HG03342 (cell line): Measurements from ENCODE around the gene PDCL2.
"Not testable (repeated sequence)": the region's sequence is repeated elsewhere in the genome, so short reads cannot be mapped to it uniquely, and the experiment has no call there.

Experiments used
- ATAC-seq: cut with Tn5 transposase; IDR thresholded peaks from one replicate; pipeline ENCODE4 v1.9.1; 2021; ENCODE audit warnings: mild to moderate bottlenecking, moderate library complexity; ENCODE audit not compliant: unreplicated experiment

Gene PDCL2, protein sequence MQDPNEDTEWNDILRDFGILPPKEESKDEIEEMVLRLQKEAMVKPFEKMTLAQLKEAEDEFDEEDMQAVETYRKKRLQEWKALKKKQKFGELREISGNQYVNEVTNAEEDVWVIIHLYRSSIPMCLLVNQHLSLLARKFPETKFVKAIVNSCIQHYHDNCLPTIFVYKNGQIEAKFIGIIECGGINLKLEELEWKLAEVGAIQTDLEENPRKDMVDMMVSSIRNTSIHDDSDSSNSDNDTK

DNA sequence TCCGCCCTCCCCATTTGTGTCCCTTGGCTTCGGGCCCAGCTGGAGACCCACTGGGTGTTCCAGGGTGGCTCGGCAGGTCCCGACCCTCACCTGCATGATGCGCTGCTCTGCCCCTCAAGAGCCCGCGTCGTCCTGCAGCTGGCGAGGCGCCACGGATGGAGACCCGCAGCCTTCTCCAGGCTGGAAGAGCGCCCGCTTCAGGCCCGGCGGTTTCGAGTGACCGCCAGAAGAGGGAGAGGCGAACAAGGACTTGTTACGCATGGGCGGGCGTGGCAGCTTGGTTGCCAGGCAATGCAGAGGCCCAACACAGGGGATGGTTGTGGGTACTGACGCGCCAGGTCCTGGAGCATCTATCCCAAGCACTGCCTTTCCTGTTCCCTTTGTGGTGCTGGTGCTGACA lies at the start of gene PDCL2:
Gene PDCL2 (minus strand): TSS at position 232 of the 400 bp plus-strand sequence. CDS start 136 bp downstream, at position 96.
- ATAC-seq = no peak

DNA sequence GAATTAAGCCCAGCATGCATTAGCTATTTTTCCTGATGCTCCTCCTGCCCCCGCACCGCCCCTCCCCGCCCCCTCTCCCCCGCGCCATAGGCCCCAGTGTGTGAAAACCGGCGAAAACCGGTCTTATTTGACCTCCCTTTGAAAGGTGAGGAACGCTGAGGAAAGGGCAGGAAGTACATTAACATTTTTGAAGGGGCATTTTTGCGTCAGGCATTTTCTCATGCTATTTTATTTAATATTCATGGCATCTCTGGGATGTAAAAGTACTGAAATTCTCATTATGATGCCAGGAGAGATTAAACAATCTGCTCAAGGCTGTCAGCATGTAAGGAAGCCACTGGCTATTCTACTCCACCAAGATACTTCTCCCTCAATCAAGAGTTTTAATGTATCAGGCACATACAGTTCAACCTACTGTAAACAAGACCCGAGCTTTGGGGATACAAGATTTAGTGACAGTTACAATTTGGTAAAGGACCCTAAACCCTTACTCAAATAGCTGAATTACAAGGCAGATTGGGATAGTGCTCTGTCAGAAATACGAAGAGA lies 45.3 kb upstream of the PDCL2 start:
- no peak for ATAC-seq

DNA sequence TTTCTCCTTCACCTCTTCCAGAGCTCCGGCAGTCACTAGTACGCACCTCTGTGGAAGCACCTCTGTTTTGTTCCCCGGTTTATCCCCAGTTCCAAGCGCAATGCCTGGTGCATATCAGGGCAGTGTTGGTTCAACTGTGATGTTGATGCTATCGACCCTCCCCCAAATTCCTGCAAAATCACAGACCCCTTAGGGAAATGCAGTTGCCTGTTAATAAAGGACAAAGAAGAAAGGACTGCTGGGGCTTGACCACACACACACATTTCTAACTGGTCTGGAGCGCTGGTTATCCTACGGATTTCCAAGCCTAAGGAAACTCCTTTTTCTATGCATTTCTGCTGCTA lies 44.6 kb upstream of the PDCL2 start:
- ATAC-seq = no peak

DNA sequence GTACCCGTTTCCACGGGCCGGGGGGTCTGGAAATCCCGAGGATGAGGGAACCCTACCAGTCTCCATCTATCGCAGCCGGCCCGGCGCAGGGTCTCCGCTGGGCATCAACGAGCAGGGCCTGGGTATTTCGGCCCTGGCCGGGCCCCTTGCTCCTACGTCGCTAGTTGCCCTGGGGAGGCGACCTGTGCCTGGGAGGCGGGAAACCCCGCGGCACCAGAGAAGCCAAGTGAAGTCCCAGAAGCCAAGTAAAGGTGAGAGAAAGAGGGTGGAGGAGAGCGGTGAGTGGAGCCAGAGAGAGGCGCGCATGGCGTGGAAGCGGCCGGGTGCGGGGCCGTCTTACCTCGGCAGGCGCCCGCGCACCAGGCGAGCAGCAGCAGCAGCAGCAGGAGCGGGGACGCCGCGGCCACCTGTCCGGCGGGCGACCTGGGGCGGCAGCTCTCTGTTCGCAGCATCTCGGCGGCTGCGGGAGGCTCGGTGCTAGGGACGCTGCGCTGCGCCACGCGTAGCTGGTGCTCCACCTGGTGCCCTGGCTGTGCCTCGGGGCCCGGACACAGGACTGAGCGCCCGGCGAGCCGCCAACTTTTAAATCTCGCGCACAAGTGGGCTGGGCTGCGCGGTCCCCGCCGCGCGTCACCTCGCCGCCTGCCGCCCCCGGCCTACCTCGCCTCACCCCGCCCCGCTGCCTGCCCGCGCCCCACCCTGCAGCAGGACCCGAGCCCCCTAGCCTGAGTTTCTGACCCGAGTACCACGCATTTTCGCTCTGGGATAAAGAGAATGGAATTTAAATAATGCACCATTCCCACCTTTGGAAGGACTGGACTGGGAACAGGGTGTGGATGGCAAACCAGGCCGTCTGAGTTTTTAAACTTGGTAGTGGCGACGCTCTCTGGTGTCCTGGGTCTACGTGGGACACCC lies 44.0 kb upstream of the PDCL2 start, which contains the start of gene NMU:
Gene NMU (minus strand): TSS at position 558 of the 915 bp plus-strand sequence. CDS start 106 bp downstream, at position 452.
- ATAC-seq = peak; percentile 68

DNA sequence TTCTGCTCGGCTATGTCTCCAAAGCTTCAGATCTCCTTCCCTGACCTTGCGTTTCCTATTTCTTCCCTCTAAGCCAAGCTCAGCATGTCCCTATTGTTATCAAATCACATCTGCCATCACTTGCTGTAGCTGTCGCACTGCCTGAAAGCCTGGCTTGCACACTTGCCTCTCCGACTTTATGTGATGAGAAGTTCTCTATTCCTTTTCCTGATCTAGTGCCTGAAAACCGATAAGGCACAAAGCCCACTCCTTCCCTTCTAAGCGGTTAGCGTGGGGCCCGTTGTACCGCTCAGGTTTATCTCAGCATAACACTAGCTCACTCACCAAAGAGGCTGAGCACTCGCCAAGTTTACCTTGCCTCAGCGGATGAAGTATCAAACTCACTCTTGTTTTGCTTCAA lies 43.2 kb upstream of the PDCL2 start:
- ATAC-seq = no peak

DNA sequence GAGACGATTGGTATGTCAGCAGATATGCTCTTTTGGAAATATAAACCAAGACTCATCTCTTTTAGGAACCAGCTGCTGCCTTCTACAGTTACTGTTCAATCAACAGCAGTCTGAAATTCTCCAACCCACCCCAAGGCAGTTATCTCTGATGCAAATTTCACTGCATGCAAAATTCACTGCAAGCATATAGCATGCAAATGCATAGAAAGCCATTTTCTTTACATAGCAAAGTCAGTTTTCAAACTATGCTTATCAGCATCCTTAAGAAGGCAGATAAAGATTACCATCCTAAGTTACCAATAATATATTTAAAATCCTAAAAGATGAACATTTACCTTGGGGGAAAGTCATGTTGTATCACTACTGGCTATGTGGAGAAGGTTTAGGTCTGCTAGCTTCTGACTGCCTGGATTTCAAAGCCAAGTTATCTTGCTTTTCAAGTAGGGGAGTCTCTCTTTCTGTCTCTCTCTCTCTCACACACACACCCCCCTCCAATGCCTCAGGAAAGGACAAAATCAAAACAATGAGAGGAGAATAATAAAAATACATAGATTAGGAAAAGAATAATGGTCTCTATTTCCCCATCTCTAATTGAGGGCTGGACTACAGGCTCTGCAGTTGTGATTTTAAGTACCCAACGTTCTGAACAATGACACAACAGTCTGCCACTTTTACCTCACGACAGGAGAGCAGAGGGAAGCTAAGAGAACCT lies 42.5 kb upstream of the PDCL2 start:
- no peak for ATAC-seq

DNA sequence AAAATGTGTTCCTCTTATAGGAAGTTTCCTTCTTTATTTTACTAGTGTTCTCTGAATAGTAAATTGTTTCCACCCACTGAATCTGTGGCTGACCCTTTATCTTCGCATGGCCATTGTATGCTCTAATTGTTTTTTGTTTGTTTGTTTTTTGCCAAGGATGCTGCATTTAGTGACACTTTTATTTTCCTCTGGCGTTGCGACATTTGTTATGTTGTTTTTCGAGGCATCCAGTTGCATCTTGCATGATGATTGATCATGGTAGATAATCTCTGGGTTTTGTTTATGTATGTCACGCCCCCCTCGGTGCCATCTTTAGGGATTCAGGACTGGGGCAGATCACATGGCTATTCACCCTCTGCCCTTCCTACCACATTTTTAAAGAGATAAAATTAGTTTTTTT lies 41.9 kb upstream of the PDCL2 start:
- no peak for ATAC-seq

DNA sequence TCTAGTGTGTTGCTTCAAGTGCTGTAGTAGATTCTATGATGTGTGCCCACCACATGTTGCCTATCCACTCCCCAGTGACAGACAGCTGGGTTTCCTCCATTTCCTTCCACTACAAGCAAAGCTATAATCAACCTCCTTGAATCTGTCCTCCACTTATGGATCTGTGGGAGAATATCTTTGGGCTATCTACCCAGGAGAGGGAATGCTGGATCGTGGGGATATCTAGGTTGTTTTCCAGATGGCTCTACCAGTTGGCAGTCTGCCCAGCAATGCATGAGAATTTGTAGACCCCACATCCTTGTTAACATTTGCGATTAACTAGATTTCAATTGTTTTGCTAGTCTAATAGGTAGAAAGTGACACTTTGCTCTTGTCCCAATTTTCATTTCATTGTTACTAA lies 33.8 kb upstream of the PDCL2 start:
- ATAC-seq = no peak

DNA sequence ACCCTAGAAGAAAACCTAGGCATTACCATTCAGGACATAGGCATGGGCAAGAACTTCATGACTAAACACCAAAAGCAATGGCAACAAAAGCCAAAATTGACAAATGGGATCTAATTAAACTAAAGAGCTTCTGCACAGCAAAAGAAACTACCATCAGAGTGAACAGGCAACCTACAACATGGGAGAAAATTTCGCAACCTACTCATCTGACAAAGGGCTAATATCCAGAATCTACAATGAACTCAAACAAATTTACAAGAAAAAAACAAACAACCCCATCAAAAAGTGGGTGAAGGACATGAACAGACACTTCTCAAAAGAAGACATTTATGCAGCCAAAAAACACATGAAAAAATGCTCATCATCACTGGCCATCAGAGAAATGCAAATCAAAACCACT lies 32.0 kb upstream of the PDCL2 start:
- ATAC-seq = not testable (repeated sequence)

DNA sequence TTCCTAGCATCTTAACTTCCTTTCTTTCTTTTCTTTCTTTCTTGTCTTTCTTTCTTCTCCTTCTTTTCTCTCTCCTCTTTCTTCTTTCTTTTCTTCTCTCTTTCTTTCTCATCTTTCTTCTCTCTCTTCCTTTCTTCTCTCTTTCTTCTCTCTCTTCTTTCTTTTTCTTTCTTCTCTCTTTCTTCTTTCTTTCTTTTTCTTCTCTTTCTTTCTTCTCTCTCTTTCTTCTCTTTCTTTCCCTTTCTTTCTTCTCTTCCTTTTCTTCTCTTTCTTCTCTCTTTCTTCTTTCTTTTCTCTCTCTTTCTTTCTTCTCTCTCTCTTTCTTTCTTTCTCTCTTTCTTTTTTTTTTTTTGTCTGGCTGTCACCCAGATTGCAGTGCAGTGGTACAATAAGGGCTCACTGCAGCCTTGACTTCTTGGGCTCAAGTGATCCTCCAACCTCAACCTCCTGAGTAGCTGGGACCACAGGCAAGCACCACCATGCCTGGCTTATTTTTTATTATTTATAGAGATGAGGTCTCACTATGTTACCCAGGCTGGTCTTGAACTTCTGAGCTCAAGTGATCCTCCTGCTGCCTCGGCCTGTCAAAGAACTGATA lies 26.6 kb upstream of the PDCL2 start:
- no peak for ATAC-seq

DNA sequence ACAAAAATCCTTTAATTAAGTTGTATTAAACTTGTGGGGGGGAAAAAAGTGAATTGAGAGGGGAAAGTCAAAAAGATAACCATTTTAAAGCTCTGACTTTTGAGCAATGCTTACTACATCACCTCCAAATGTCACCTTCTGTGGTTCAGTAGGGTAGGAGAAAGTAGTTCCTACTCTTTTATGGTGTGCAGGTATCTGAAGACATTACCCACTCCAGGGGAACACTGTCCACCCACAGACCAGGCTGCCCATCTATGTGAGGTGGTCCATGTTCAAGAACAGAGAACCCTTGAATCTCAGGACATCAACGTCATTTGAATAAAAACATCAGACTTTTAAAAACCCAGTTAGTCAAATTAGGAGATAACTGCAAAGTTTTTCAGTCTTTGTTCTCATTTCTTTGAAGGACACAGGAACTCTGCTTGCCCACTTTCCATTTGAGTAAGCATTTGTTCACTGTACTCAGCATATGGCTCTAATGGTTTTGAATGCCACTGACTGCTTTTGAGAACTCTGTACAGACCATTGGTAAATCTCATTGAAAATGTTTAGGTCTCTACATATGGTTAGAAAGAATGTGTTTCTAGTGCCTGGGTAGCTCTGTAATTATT lies 25.6 kb upstream of the PDCL2 start:
- ATAC-seq = peak; percentile 85

DNA sequence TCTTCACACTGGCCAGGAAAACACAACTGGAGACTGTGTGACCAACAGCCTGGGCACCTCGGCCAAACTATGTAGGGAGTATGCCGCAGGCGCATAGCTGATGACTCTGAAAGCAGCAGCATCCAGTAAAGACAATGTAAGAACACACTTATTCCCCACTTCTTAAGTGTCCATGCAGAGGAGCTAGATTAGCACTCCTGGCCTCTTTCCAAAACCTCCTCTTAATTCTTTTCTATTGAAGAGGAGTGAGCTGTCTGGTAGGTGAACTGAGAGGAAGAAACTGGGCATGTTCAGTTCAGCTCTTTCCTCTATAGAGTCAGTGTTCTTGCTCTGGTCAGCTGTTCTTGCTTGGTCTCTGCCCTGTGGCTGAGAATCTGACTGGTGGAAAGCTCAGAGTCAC lies 23.0 kb upstream of the PDCL2 start:
- ATAC-seq = no peak

DNA sequence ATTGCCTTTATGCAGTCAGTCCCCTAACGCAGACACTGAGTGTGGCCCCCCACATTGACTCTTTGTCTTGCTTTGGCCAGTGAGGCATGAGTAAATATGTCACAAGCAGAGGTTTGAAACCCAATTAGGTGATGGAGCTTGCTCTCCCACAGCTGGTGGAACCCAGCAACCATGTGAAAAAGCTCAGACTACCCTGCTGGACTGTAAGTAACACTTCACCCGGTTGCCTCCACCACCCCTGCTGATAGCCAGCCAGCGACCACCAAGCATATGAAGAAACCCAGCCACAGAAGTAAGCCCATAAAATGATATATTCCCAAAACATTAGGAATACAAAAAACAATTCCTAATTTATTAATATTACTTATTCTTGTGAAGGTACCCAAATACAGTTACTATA lies 21.6 kb upstream of the PDCL2 start:
- no peak for ATAC-seq

DNA sequence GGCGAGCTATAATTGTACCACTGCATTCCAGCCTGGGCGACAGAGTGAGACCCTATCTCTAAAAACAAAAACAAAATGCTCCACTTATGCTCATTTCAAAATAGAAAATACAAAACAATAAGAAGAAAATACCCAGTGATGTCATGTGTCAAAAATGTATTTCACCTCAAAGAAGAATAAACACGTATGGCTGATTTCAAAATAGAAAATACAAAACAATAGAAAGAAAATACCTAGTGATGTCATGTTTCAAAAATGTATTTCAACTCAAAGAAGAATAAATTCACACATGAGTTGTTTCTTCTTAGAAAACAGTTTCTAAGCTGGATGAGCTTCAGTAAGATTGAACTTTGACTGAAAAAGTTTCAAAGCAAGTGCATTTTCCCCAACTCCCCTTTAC lies 20.3 kb upstream of the PDCL2 start:
- no peak for ATAC-seq

DNA sequence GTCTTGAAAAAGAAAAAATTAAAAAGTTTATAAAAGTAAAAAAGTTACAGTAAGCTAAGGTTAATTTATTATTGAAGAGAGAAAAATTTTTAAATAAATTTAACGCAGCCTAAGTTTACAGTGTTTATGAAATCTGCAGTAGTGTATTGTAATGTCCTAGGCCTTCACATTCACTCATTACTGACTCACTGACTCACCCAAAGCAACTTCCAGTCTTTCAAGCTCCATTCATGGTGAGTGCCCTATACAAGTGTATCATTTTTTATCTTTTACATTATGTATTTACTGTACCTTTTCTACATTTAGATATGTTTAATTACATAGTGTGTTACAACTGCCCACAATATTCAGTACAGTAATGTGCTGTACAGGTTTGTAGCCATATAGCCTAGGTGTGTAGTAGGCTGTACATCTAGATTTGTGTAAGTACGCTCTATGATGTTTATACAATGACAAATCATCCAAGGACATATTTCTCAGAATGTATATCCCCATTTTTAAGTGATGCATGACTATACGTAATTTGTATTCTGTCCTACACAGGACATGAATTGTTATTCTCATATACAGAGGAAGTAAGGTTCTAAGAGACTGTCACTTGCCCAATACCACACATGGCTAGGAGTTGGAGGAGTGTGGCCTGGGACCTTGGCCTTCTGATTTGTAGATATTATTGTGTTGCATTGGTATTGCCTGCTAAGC lies 19.5 kb upstream of the PDCL2 start:
- no peak for ATAC-seq

DNA sequence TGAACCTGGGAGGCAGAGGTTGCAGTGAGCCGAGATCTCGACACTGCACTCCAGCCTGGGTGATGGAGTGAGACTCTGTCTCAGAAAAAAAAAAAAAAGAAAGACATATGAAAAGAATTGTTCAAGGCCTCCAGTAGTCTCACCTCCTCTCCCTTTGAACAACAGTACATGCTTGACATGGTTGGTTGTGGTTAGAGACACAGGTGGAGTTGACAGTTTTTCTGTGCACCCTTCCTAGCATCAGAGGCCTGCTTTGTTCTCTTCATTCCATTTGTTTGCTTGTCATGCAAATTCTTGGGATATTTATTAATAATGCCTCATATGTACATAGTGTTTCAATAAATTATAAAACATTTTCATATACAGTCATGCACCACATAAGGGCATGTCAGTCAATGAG lies 18.3 kb upstream of the PDCL2 start:
- ATAC-seq = no peak

DNA sequence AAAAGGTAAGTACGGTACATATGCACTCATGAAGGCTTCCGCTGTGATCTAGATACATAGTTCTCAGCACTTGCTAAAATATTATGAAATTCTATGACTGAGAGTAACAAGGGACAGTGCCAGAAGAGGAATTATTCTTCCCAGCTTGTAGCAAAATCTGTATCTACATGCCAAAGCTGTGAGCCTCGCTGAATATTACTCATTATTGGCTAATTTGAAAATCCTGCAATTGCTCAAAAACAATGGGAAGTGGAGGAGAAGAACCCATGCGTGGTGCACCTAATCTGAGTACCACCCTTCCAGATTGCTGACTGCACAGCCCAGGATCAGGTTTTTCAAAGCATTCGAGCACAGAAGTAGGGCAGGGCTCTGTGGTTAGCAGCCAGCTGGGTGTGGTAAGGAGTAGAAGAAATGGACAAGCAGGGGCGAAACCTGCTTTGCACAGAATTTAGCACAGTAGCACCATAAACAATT lies 17.4 kb upstream of the PDCL2 start:
- no peak for ATAC-seq

DNA sequence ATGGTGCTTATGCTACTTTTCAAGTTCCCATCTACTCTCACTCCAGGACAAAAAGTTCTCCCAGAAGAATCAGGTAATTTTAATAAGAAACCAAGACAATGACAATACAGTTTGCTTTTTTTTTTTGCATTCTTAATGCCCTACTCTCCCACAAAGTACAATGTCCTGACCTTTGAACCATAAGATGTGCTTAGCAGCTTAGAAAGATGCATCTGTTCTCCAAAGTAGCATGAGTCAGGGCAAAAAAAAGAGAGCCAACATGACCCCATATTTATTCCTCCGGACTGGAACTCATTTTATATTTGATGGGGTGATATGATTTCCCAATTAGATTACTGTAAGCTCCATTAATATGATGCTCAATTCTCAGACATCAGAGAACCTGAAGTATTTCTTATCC lies 16.5 kb upstream of the PDCL2 start:
- no peak for ATAC-seq

DNA sequence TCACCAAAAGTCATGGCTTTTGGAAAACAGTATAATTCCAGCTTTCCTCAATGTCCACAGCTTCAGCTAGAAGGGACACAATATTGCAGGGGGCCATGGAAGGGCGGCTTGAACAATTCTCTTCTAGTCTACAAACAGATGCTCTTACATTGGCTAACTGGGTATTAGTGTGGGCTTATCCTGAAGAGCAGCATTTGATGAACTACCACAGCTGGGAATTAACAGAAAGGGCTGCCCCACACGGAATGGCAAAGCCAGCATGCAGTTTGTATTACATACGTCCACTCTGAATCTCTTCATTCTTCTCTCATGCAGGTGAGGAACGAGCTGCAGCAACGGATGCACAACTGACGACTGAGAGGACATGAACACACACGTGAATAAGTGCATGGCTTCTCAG lies 13.0 kb upstream of the PDCL2 start:
- no peak for ATAC-seq

DNA sequence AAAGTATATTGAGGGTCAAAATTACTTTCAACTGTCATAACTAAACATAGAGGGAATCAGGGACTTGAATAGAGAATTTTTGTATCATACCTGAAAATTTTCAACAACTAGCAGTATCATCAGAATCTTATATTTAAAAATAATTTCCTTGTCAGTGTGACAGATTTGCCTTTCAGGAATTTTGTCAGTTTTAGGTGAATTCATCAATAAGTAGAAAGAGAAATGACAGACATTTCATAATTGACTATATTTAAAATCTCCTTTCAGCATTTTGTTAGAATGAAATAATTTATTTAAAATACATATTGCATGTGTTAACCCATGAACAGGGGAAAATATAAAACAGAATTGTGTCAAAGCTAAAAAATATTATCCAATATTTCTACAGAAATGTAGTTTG lies 8.6 kb upstream of the PDCL2 start:
- ATAC-seq = no peak
